ENCODE data around the gene CAV2. TPM values are rescaled to one million over a fixed set of nuclear protein-coding genes. Genes with fewer than 3 reads are reported as not detected.

Gene CAV2
- total and polyA plus RNA-seq, 2 of the 8 experiments (the other 6 are each of a cell fraction or from before 2014, with no cell fraction given) = 2.8 to 4.7 TPM

DNA sequence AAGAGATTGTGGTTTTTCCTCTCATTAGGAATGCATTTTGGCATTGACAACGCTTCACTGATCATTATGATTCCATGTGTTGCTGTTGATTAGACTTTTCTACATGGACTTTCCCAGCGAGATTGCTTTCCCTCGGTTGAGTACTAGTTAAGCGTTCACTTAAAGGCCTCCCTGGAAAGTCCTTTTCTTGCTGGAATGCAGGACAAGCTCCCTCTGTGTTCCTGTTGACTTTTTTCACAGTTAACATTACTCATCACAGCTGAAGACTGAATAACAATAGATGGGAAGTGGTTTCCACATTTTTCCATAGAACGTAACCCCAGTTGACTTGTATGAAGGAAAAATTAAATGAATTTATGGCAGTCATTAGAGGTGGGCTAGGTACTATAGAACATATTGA lies 22.7 kb downstream of the CAV2 start:
- H4K5ac ChIP-seq (ENCODE audit: insufficient read length, low read depth, low read length) = no peak overlapping the region
- no peaks in the 10 kb centered on the region for H3K9me3 ChIP-seq (ENCODE audit: insufficient read depth in 2 of 2, low read depth in 1 of 2, low read length in 1 of 2)
- H2AK5ac ChIP-seq (ENCODE audit: low read depth, low read length) = no peak overlapping the region; the same call in 1 of the 2 replicates
- no peak overlapping the region; the same call in 1 of the 2 replicates for H2BK5ac ChIP-seq (ENCODE audit: low read depth, low read length)
- no peak overlapping the region for H3K4ac ChIP-seq (replicated peaks; ENCODE audit: insufficient read length, low read depth, low read length)
- H3K36me3 ChIP-seq (ENCODE audit: control insufficient read depth in 2 of 4, insufficient read depth in 4 of 4, low read length in 3 of 4) = no peaks in the 10 kb centered on the region
- no peak overlapping the region for H2BK12ac ChIP-seq (ENCODE audit: low read depth, low read length)
- no peak overlapping the region; the same call in 1 of the 2 replicates for H2AFZ ChIP-seq (ENCODE audit: low read length)
- DNase-seq (ENCODE audit: low read depth in 1 of 2, low spot score in 2 of 2) (no peak), FAIRE-seq (no peak)
- no peak overlapping the region for H4K91ac ChIP-seq (replicated peaks; ENCODE audit: insufficient read length, low read length)
- no peak overlapping the region for H2BK120ac ChIP-seq (replicated peaks; ENCODE audit: low read depth, low read length)
- no peak overlapping the region for H3K9ac ChIP-seq (replicated peaks in 1 of 4; ENCODE audit: extremely low read depth in 1 of 4, low read depth in 3 of 4, low read length in 3 of 4)
- no peak overlapping the region for H4K8ac ChIP-seq (ENCODE audit: extremely low read depth, insufficient read depth, low read length)
- peaks cover 19% of the 10 kb centered on the region for H3K23me2 ChIP-seq (ENCODE audit: low read depth, low read length)
- peaks cover 2 to 12% (median 9%) of the 10 kb centered on the region in 4 experiments; a peak in 5 of 7 replicates for H3K4me1 ChIP-seq (replicated peaks in 1 of 4; ENCODE audit: control insufficient read depth in 3 of 4, insufficient read depth in 4 of 4, low read length in 3 of 4)
- 27% methylated on average over 5 of the region's 5 CpGs; no CpG with 5 or more reads in 1 of the 2 experiments for WGBS, 2 experiments (ENCODE audit: extremely low coverage in 1 of 2, insufficient coverage in 1 of 2, insufficient read length in 1 of 2, insufficient replicate concordance in 2 of 2, low coverage in 1 of 2, low lambda C conversion rate in 2 of 2, missing lambda C conversion rate in 1 of 2)
- no peak overlapping the region; the same call in 1 of the 2 replicates for H3K18ac ChIP-seq (ENCODE audit: extremely low read depth, low read length)
- peaks cover 0 to 20% (median 10%) of the 10 kb centered on the region in 4 experiments; a peak in 5 of 7 replicates for H3K27me3 ChIP-seq (replicated peaks in 1 of 4; ENCODE audit: control insufficient read depth in 3 of 4, extremely low read depth in 1 of 4, insufficient read depth in 3 of 4, low read length in 3 of 4)
- no peak overlapping the region for H2BK15ac ChIP-seq (ENCODE audit: low read length)
- ChIA-PET CTCF (ENCODE audit: partially characterized antibody) (interaction anchor here (1.0 to 1.5 kb wide), 4 partner anchors 70 to 341 kb away, joined by 3 to 7 read pairs (median 4); no protein-coding TSS in a partner anchor), POLR2A (ENCODE audit: partially characterized antibody) (interaction anchor here (1.4 kb wide), 1 partner anchor 150 kb away, joined by 3 read pairs; no protein-coding TSS in a partner anchor)
- H3K79me1 ChIP-seq (ENCODE audit: low read depth, low read length) = no peaks in the 10 kb centered on the region
- no peak overlapping the region for H3K4me3 ChIP-seq (ENCODE audit: extremely low read depth in 1 of 4, insufficient read depth in 2 of 4, low read depth in 3 of 4, low read length in 4 of 4)
- no peak overlapping the region for H3K27ac ChIP-seq (ENCODE audit: low read depth, low read length)
- no peaks in the 10 kb centered on the region; a peak in 1 of 4 replicates for H3K79me2 ChIP-seq (ENCODE audit: control insufficient read depth in 1 of 2, insufficient read depth in 2 of 2, low read length in 2 of 2)
- no peak overlapping the region for H3K14ac ChIP-seq (ENCODE audit: insufficient read length)
- H3K23ac ChIP-seq (ENCODE audit: insufficient read length) = no peak overlapping the region
- H3K4me2 ChIP-seq (ENCODE audit: insufficient read depth in 1 of 2, low read depth in 2 of 2, low read length in 2 of 2) = peak overlapping the region; percentile 16 to 37; a peak in 2 of 4 replicates
- H2BK20ac ChIP-seq (ENCODE audit: low read length) = no peak overlapping the region; the same call in 1 of the 2 replicates
- H3K56ac ChIP-seq (replicated peaks; ENCODE audit: insufficient read length, low read depth, low read length) = no peak overlapping the region
- H4K20me1 ChIP-seq (replicated peaks in 1 of 2; ENCODE audit: control insufficient read depth in 1 of 2, insufficient read depth in 2 of 2, low read length in 2 of 2) = no peaks in the 10 kb centered on the region
- peak; percentile 81; the same call in 1 of the 2 replicates for TF ChIP-seq TEAD4 (IDR thresholded peaks at IDR 0.05; ENCODE audit: low read depth, low read length)
- no peak for TF ChIP-seq PHF8 (conservative IDR thresholded peaks at IDR 0.05; ENCODE audit: low read depth, low read length)
- no peak for TF ChIP-seq BRCA1 (IDR thresholded peaks at IDR 0.05; ENCODE audit: low read depth, low read length)
- no peak for TF ChIP-seq CREB1 (IDR thresholded peaks at IDR 0.05)
- no peak for TF ChIP-seq GTF2F1 (IDR thresholded peaks at IDR 0.05; ENCODE audit: borderline replicate concordance, low read depth, low read length)
- TF ChIP-seq CTCF (IDR thresholded peaks at IDR 0.05; ENCODE audit: control extremely low read depth in 1 of 3, insufficient read depth in 1 of 3, low read depth in 1 of 3, low read length in 3 of 3) = no peak
- TF ChIP-seq NRF1 (IDR thresholded peaks at IDR 0.05; ENCODE audit: low read depth, low read length) = no peak
- no peak for TF ChIP-seq MAFK (IDR thresholded peaks at IDR 0.05; ENCODE audit: low read depth, low read length)
- peak; percentile 28 for TF ChIP-seq ASH2L (IDR thresholded peaks at IDR 0.05; ENCODE audit: low read length)
- no peak for TF ChIP-seq MAX (IDR thresholded peaks at IDR 0.05)
- no peak for TF ChIP-seq EP300 (IDR thresholded peaks at IDR 0.05; ENCODE audit: borderline replicate concordance in 1 of 2, low read depth in 2 of 2, low read length in 2 of 2)
